ENCODE results near the gene ZNF280D. TPM values are rescaled to one million over a fixed set of nuclear protein-coding genes. Genes with fewer than 3 reads are reported as not detected.

Gene ZNF280D
- total and polyA plus RNA-seq, 2 of the 8 experiments (the other 6 are each of a cell fraction or from before 2014, with no cell fraction given): 7.4 to 27.5 TPM

DNA sequence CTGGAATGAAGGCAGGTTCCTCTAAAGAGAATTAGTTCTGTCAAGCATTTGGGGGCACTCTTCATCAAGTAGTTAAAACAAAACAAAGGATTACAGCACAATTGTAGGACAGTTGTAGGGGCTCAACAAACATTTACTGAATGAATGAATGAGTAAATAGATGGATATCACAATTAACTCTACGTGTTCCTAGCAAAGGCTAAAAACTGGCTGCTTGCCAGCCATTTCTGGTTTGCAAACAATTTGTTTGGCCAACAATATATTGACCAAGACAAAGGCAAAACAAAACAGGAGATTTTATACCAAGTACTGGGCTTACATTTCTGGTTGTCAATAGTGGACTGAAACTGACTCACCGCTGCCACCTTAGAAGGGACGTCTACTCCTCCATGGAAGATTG, 116.8 kb downstream of the ZNF280D start:
- H3K4me1 ChIP-seq (replicated peaks in 1 of 4; ENCODE audit: control insufficient read depth in 3 of 4, insufficient read depth in 4 of 4, low read length in 3 of 4): no peaks in the 10 kb centered on the region
- no peaks in the 10 kb centered on the region for H3K23me2 ChIP-seq (ENCODE audit: low read depth, low read length)
- H4K8ac ChIP-seq (ENCODE audit: extremely low read depth, insufficient read depth, low read length): no peak overlapping the region
- no peaks in the 10 kb centered on the region for H3K27me3 ChIP-seq (replicated peaks in 1 of 4; ENCODE audit: control insufficient read depth in 3 of 4, extremely low read depth in 1 of 4, insufficient read depth in 3 of 4, low read length in 3 of 4)
- no peak overlapping the region for H3K14ac ChIP-seq (ENCODE audit: insufficient read length)
- H2BK15ac ChIP-seq (ENCODE audit: low read length): no peak overlapping the region
- H3K27ac ChIP-seq (ENCODE audit: low read depth, low read length): no peak overlapping the region
- H3K4ac ChIP-seq (replicated peaks; ENCODE audit: insufficient read length, low read depth, low read length): no peak overlapping the region
- CTCF ChIA-PET (ENCODE audit: partially characterized antibody): no interaction called here
- H3K9ac ChIP-seq (replicated peaks in 1 of 4; ENCODE audit: extremely low read depth in 1 of 4, low read depth in 3 of 4, low read length in 3 of 4): no peak overlapping the region
- no peak overlapping the region for H2BK12ac ChIP-seq (ENCODE audit: low read depth, low read length)
- no peak overlapping the region for H2AK5ac ChIP-seq (ENCODE audit: low read depth, low read length)
- H3K56ac ChIP-seq (replicated peaks; ENCODE audit: insufficient read length, low read depth, low read length): no peak overlapping the region
- H3K9me3 ChIP-seq (ENCODE audit: insufficient read depth in 2 of 2, low read depth in 1 of 2, low read length in 1 of 2): no peaks in the 10 kb centered on the region
- WGBS, 2 experiments (ENCODE audit: extremely low coverage in 1 of 2, insufficient coverage in 1 of 2, insufficient read length in 1 of 2, insufficient replicate concordance in 2 of 2, low coverage in 1 of 2, low lambda C conversion rate in 2 of 2, missing lambda C conversion rate in 1 of 2): 74% methylated on average over 3 of the region's 3 CpGs; no CpG with 5 or more reads in 1 of the 2 experiments
- H4K91ac ChIP-seq (replicated peaks; ENCODE audit: insufficient read length, low read length): no peak overlapping the region
- TF ChIP-seq RAD21 (IDR thresholded peaks at IDR 0.05 in 1 of 2, conservative IDR thresholded peaks at IDR 0.05 in 1 of 2; ENCODE audit: low read depth in 2 of 2, low read length in 2 of 2) (peak in 1 of 2 experiments; percentile 16; a peak in 1 of 4 replicates), RBBP5 (IDR thresholded peaks at IDR 0.05; ENCODE audit: borderline replicate concordance, low read depth, low read length) (no peak)
- H3K79me2 ChIP-seq (ENCODE audit: control insufficient read depth in 1 of 2, insufficient read depth in 2 of 2, low read length in 2 of 2): no peaks in the 10 kb centered on the region
- no peaks in the 10 kb centered on the region for H3K36me3 ChIP-seq (ENCODE audit: control insufficient read depth in 2 of 4, insufficient read depth in 4 of 4, low read length in 3 of 4)
- no peak for FAIRE-seq
- no peak overlapping the region for H4K5ac ChIP-seq (ENCODE audit: insufficient read length, low read depth, low read length)
- H2AFZ ChIP-seq (ENCODE audit: low read length): 0 out of 2 replicates have a peak overlapping the region, but pooled peaks have one; percentile 34
- no peaks in the 10 kb centered on the region for H4K20me1 ChIP-seq (replicated peaks in 1 of 2; ENCODE audit: control insufficient read depth in 1 of 2, insufficient read depth in 2 of 2, low read length in 2 of 2)
- no peak overlapping the region for H3K4me3 ChIP-seq (ENCODE audit: extremely low read depth in 1 of 4, insufficient read depth in 2 of 4, low read depth in 3 of 4, low read length in 4 of 4)
- H2BK5ac ChIP-seq (ENCODE audit: low read depth, low read length): no peak overlapping the region
- H3K23ac ChIP-seq (ENCODE audit: insufficient read length): no peak overlapping the region
- POLR2A ChIA-PET (ENCODE audit: partially characterized antibody): no interaction called here
- no peak overlapping the region for H2BK120ac ChIP-seq (replicated peaks; ENCODE audit: low read depth, low read length)
- no peak for DNase-seq (ENCODE audit: low read depth in 1 of 2, low spot score in 2 of 2)
- H3K79me1 ChIP-seq (ENCODE audit: low read depth, low read length): no peaks in the 10 kb centered on the region
- H3K18ac ChIP-seq (ENCODE audit: extremely low read depth, low read length): no peak overlapping the region
- no peak overlapping the region for H3K4me2 ChIP-seq (ENCODE audit: insufficient read depth in 1 of 2, low read depth in 2 of 2, low read length in 2 of 2)
- H2BK20ac ChIP-seq (ENCODE audit: low read length): no peak overlapping the region

Data from H1 (cell line).